ENCODE measurements around the gene OR6S1.

The OR6S1 gene

DNA sequence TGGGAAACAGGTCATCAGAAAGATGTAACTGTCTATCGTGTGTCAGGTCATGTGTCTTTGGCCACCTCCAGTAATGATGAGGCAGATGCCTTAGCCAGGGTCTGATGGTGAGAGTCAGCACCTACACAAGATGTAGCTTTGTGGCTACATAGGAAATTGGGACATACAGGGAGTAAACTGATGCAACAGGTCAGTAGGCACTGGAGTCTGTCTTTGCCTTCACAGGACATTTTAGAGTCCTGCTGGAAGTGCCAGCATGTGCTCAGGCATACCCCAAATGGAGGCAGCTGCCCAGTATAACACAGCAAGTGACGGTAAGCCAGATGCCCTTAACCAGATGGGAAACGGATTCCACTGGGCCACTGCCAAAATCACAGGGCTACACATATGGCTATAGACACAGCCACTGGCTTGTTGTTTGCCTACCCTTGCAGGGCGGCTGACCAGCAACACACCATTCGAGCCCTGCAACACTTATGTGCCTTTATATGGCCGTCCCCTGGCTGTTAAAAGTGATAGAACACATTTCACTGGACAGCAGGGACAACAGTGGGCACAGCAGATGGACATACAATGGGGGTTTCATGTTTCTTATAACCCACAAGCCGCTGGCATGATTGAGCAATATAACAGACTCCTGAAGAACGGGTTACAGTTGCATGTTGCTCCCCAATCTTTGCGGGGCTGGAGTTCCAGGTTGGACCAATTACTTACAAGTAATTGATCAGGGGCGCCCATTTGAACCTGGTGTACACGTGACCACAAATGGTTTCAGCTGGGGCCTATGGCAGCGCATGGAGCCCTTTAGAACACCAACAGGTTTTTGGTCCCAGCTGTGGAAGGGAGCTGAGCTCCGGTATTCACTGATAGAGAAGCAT lies 37.4 kb downstream of the OR6S1 start (continued):
- TF ChIP-seq PRDM2 (tag by site-specific recombination; IDR thresholded peaks at IDR 0.05; ENCODE audit: borderline replicate concordance): no peak
- no peak for TF ChIP-seq WT1 (tag by site-specific recombination; IDR thresholded peaks at IDR 0.05)
- no peak for TF ChIP-seq OSR2 (tag by site-specific recombination; IDR thresholded peaks at IDR 0.05)
- no peak for TF ChIP-seq BCL11B (tag by site-specific recombination; IDR thresholded peaks at IDR 0.05; ENCODE audit: low read depth)
- TF ChIP-seq SCRT1 (tag by site-specific recombination; IDR thresholded peaks at IDR 0.05; ENCODE audit: borderline replicate concordance): 0 out of 2 replicates have a peak, but pooled peaks have one; percentile 23
- no peak for TF ChIP-seq ZNF777 (tag by site-specific recombination; IDR thresholded peaks at IDR 0.05; ENCODE audit: borderline replicate concordance)

- ChIA-PET POLR2A (no interaction called here), CTCF (interaction anchor here (0.6 kb wide), 1 partner anchor 556 kb away, joined by 6 read pairs; no protein-coding TSS in a partner anchor)
- no peaks in the 10 kb centered on the region for H3K36me3 ChIP-seq (ENCODE audit: control insufficient read depth in 2 of 2, insufficient read depth in 1 of 2, low read length in 2 of 2)
- TF ChIP-seq KLF9 (tag by site-specific recombination; IDR thresholded peaks at IDR 0.05; ENCODE audit: low read depth) (no peak), RBAK (tag by site-specific recombination; IDR thresholded peaks at IDR 0.05) (no peak), FEZF1 (tag by site-specific recombination; IDR thresholded peaks at IDR 0.05) (no peak), ZNF549 (tag by site-specific recombination; IDR thresholded peaks at IDR 0.05) (no peak), ZNF768 (tag by site-specific recombination; IDR thresholded peaks at IDR 0.05) (no peak), ZNF121 (tag by site-specific recombination; IDR thresholded peaks at IDR 0.05) (no peak), MZF1 (tag by site-specific recombination; IDR thresholded peaks at IDR 0.05; ENCODE audit: borderline replicate concordance) (no peak), HOXC10 (CRISPR knock-in tag; IDR thresholded peaks at IDR 0.05) (no peak), SETDB1 (IDR thresholded peaks at IDR 0.05; ENCODE audit: insufficient read length, low read length) (no peak), ZNF747 (tag by site-specific recombination; IDR thresholded peaks at IDR 0.05) (no peak)
- no peak overlapping the region for H3K27ac ChIP-seq (ENCODE audit: extremely low read depth, low read depth, low read length)
- H3K4me1 ChIP-seq (ENCODE audit: control insufficient read depth, insufficient read depth, low read length): no peaks in the 10 kb centered on the region
- no peaks in the 10 kb centered on the region for H3K9me3 ChIP-seq (ENCODE audit: control insufficient read depth, insufficient read depth, low read depth, low read length)
- no peak overlapping the region for H3K4me3 ChIP-seq (ENCODE audit: low read depth, low read length)
Observed at GRCh38 chr14:20602583-20602982, 38.9 kb downstream of the OR6S1 start.

GRCh38 chr14:20601522-20601921 lies 40.0 kb downstream of the OR6S1 start:
- Histone ChIP-seq H3K27ac (ENCODE audit: extremely low read depth, low read depth, low read length) (no peak overlapping the region), H3K9me3 (ENCODE audit: control insufficient read depth, insufficient read depth, low read depth, low read length) (no peaks in the 10 kb centered on the region), H3K4me1 (ENCODE audit: control insufficient read depth, insufficient read depth, low read length) (no peaks in the 10 kb centered on the region), H3K4me3 (ENCODE audit: low read depth, low read length) (no peak overlapping the region), H3K36me3 (ENCODE audit: control insufficient read depth in 2 of 2, insufficient read depth in 1 of 2, low read length in 2 of 2) (no peaks in the 10 kb centered on the region)
- POLR2A ChIA-PET: no interaction called here
- CTCF ChIA-PET: interaction anchor here (1.4 kb wide), 1 partner anchor 7 kb away, joined by 3 read pairs; no protein-coding TSS in a partner anchor
- TF ChIP-seq ZNF19 (tag by site-specific recombination; IDR thresholded peaks at IDR 0.05; ENCODE audit: low read depth): no peak
- TF ChIP-seq ZFP69B (tag by site-specific recombination; IDR thresholded peaks at IDR 0.05): no peak
- no peak for TF ChIP-seq ZNF521 (tag by site-specific recombination; IDR thresholded peaks at IDR 0.05)
- no peak for TF ChIP-seq YY2 (tag by site-specific recombination; IDR thresholded peaks at IDR 0.05)
- TF ChIP-seq ZNF16 (tag by site-specific recombination; IDR thresholded peaks at IDR 0.05; ENCODE audit: low read depth): no peak
- no peak for TF ChIP-seq ZNF837 (tag by site-specific recombination; IDR thresholded peaks at IDR 0.05)
- TF ChIP-seq ZNF175 (tag by site-specific recombination; IDR thresholded peaks at IDR 0.05): no peak
- TF ChIP-seq ZNF785 (tag by site-specific recombination; IDR thresholded peaks at IDR 0.05): no peak
- TF ChIP-seq, protein P1, sequence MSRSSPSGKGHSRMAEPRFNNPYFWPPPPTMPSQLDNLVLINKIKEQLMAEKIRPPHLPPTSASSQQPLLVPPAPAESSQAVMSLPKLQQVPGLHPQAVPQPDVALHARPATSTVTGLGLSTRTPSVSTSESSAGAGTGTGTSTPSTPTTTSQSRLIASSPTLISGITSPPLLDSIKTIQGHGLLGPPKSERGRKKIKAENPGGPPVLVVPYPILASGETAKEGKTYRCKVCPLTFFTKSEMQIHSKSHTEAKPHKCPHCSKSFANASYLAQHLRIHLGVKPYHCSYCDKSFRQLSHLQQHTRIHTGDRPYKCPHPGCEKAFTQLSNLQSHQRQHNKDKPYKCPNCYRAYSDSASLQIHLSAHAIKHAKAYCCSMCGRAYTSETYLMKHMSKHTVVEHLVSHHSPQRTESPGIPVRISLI (tag by site-specific recombination; IDR thresholded peaks at IDR 0.05): no peak
- no peak for TF ChIP-seq ZIC2 (tag by site-specific recombination; IDR thresholded peaks at IDR 0.05)
- TF ChIP-seq ZNF529 (tag by site-specific recombination; IDR thresholded peaks at IDR 0.05; ENCODE audit: insufficient replicate concordance): no peak
- no peak for TF ChIP-seq ZNF394 (tag by site-specific recombination; IDR thresholded peaks at IDR 0.05; ENCODE audit: borderline replicate concordance)

Measured in HEK293 (cell line).